MCF 10A (cell line): Measurements from ENCODE around the gene ADAMTS13. TPM values are rescaled to one million over a fixed set of nuclear protein-coding genes. Genes with fewer than 3 reads are reported as not detected.

ENCODE experiments used
- BruUV-seq: library from RNA; stranded (reverse); fragments of 400-500 nt; replicated peaks from 2 replicates; lab custom pipeline; 2021; lab: Mats Ljungman, UMichigan
- CTCF ChIA-PET: fragments of 300-600 bp; sonication (Branson Sonifier 250); formaldehyde crosslinking; extraction: SDS; loops from one replicate; lab custom pipeline; 2021; ENCODE audit warnings: antibody characterized with exemption, inconsistent platforms; lab: Yijun Ruan, JAX
- POLR2A ChIA-PET: fragments of 300-600, 350-650 bp; sonication (Branson Sonifier 250); formaldehyde crosslinking; extraction: SDS; loops from one replicate; lab custom pipeline; 2020; ENCODE audit warnings: antibody characterized with exemption, inconsistent platforms; lab: Yijun Ruan, JAX
- DNase-seq: peaks from one replicate; pipeline ENCODE4 v3.0.0-alpha.2; 2018; ENCODE audit not compliant: unreplicated experiment
- H3K27ac Mint-ChIP-seq: one replicate; pipeline ENCODE4 v1.8.0; 2022; ENCODE audit warnings: mild to moderate bottlenecking, low read depth, mixed read lengths; ENCODE audit not compliant: unreplicated experiment
- H3K27me3 Mint-ChIP-seq: one replicate; pipeline ENCODE4 v1.8.0; 2022; ENCODE audit warnings: mixed read lengths; ENCODE audit not compliant: insufficient read depth, unreplicated experiment
- H3K36me3 Mint-ChIP-seq: one replicate; pipeline ENCODE4 v1.8.0; 2022; ENCODE audit warnings: mild to moderate bottlenecking, moderate library complexity, mixed read lengths; ENCODE audit not compliant: insufficient read depth, unreplicated experiment
- H3K4me1 Mint-ChIP-seq: one replicate; pipeline ENCODE4 v1.8.0; 2022; ENCODE audit warnings: mixed read lengths; ENCODE audit not compliant: insufficient read depth, unreplicated experiment
- H3K4me3 Mint-ChIP-seq: one replicate; pipeline ENCODE4 v1.8.0; 2022; ENCODE audit warnings: mild to moderate bottlenecking, moderate library complexity, mixed read lengths; ENCODE audit not compliant: unreplicated experiment
- H3K9me3 Mint-ChIP-seq: one replicate; pipeline ENCODE4 v1.8.0; 2022; ENCODE audit warnings: mixed read lengths; ENCODE audit not compliant: unreplicated experiment
- intact Hi-C: fragments of 100-400 bp; cut with micrococcal nuclease; formaldehyde crosslinking; loops from 2 replicates; pipeline ENCODE4 v1.14.1; 2022
- total RNA-seq: library from RNA; stranded (reverse); gene quantifications from 2 replicates; pipeline ENCODE4 v1.2.3, GENCODE V29; 2022
- TF ChIP-seq, protein P1 (sequence below): fragments of 200-600 bp; IDR thresholded peaks from one replicate; pipeline ENCODE4 v1.8.0; 2022; ENCODE audit warnings: antibody characterized with exemption, mild to moderate bottlenecking; ENCODE audit not compliant: unreplicated experiment

The ADAMTS13 gene
- total RNA-seq, 1 experiment from 2014 or later: 4.1 TPM

DNA sequence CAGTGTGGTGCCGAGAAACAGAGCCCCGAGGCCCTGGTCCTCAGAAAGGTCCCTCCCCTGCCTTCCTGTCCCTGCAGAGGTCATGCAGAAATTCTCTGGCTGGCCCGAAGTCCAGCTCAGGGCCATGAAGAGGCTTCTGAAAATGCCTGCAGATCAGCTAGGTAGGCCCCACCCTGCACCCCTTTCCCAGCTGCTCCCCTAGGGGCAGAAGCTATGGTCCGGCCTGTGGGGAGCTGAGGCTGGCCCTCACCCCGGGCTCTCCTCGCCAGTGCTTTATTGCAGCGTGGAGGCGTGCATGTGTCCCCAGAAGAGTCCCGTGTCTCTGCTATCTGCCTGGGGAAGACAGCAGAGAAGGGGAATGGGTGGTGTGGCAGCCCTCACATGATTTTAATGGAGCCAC lies 24.3 kb upstream of the ADAMTS13 start:
- no TSS peak for BruUV-seq
- POLR2A ChIA-PET: interaction anchor here (0.6 kb wide), 1 partner anchor 30 kb away, joined by 3 read pairs; no protein-coding TSS in a partner anchor
- Mint-ChIP-seq H3K27me3 (peaks cover 36% of the 10 kb centered on the region), H3K36me3 (peaks cover 9% of the 10 kb centered on the region), H3K4me3 (no peak overlapping the region), H3K4me1 (no peaks in the 10 kb centered on the region), H3K27ac (no peak overlapping the region), H3K9me3 (no peaks in the 10 kb centered on the region)
- intact Hi-C loops: no loop called here
- TF ChIP-seq, protein P1, sequence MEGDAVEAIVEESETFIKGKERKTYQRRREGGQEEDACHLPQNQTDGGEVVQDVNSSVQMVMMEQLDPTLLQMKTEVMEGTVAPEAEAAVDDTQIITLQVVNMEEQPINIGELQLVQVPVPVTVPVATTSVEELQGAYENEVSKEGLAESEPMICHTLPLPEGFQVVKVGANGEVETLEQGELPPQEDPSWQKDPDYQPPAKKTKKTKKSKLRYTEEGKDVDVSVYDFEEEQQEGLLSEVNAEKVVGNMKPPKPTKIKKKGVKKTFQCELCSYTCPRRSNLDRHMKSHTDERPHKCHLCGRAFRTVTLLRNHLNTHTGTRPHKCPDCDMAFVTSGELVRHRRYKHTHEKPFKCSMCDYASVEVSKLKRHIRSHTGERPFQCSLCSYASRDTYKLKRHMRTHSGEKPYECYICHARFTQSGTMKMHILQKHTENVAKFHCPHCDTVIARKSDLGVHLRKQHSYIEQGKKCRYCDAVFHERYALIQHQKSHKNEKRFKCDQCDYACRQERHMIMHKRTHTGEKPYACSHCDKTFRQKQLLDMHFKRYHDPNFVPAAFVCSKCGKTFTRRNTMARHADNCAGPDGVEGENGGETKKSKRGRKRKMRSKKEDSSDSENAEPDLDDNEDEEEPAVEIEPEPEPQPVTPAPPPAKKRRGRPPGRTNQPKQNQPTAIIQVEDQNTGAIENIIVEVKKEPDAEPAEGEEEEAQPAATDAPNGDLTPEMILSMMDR: no peak
- CTCF ChIA-PET: no interaction called here
- no peak for DNase-seq

- ChIA-PET POLR2A (interaction anchor here (1.1 kb wide), 1 partner anchor 18 kb away, joined by 3 read pairs; no protein-coding TSS in a partner anchor), CTCF (no interaction called here)
- TF ChIP-seq, protein P1: no peak
- Mint-ChIP-seq H3K9me3 (no peaks in the 10 kb centered on the region), H3K27ac (no peak overlapping the region), H3K4me1 (no peaks in the 10 kb centered on the region), H3K36me3 (peaks cover 21% of the 10 kb centered on the region), H3K4me3 (no peak overlapping the region), H3K27me3 (peaks cover 25% of the 10 kb centered on the region)
- intact Hi-C loops: no loop called here
- BruUV-seq: no TSS peak
- no peak for DNase-seq
Measured at GRCh38 chr9:133400292-133400691, 21.9 kb upstream of the ADAMTS13 start.

DNA sequence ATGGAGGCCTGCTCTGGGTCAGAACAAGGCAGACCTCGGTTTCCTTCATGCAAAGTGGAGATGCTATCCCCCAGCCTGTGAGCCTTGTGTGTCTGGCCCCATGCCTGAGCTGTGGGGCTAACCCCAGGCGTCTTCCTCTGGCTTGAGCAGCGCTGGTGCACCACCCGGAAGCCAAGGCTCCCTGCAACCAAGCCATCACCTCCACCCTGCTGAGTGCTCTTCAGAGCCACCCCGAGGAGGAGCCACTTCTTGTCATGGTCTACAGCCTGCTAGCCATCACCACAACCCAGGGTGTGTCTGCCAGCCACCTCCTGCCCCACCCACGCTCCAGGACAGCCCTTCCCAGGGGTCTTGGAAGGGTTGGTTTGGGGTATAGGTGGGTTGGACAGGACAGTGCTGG lies 20.6 kb upstream of the ADAMTS13 start:
- Mint-ChIP-seq H3K36me3 (peaks cover 30% of the 10 kb centered on the region), H3K9me3 (no peaks in the 10 kb centered on the region), H3K27me3 (peaks cover 12% of the 10 kb centered on the region), H3K4me1 (no peaks in the 10 kb centered on the region), H3K27ac (no peak overlapping the region), H3K4me3 (no peak overlapping the region)
- ChIA-PET CTCF (interaction anchor here (1.1 to 1.8 kb wide), 2 partner anchors 24 to 216 kb away, joined by 3 to 6 read pairs; no protein-coding TSS in a partner anchor), POLR2A (no interaction called here)
- intact Hi-C loops: no loop called here
- no peak for DNase-seq
- no TSS peak for BruUV-seq
- TF ChIP-seq, protein P1: no peak

DNA sequence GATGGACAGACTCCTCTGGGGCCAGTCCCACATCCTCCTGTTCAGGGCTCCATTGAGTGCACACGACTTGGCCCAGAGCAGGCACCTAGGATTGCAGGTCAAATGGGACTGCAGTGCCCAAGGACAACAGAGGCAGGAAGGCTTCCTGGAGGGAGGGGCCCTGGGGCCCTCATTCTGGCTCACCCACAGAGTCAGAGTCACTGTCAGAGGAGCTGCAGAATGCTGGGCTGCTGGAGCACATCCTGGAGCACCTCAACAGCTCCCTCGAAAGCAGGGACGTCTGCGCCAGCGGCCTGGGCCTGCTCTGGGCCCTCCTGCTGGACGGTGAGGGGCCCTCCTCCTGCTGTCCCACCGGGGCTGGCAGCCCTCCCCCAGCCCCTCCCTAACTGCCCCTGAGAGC lies 19.5 kb upstream of the ADAMTS13 start:
- TF ChIP-seq, protein P1: no peak
- H3K27me3 Mint-ChIP-seq: peaks cover 2% of the 10 kb centered on the region
- H3K9me3 Mint-ChIP-seq: no peaks in the 10 kb centered on the region
- peaks cover 38% of the 10 kb centered on the region for H3K36me3 Mint-ChIP-seq
- no peak overlapping the region for H3K27ac Mint-ChIP-seq
- intact Hi-C loops: no loop called here
- POLR2A ChIA-PET: interaction anchor here (0.6 kb wide), 1 partner anchor 29 kb away, joined by 7 read pairs; no protein-coding TSS in a partner anchor
- no peak for DNase-seq
- CTCF ChIA-PET: interaction anchor here (0.7 to 1.8 kb wide), 6 partner anchors 9 to 217 kb away, joined by 3 to 6 read pairs (median 4); partner anchors contain the start of gene STKLD1
- no peaks in the 10 kb centered on the region for H3K4me1 Mint-ChIP-seq
- no TSS peak for BruUV-seq
- no peak overlapping the region for H3K4me3 Mint-ChIP-seq
